SHP77 treated with DMSO at 0.1 percent for 48 hours (cell line): Measurements from ENCODE around the gene FRMD5.
"Not testable (repeated sequence)": the region's sequence is repeated elsewhere in the genome, so short reads cannot be mapped to it uniquely, and the experiment has no call there.

Experiments used
- DNase-seq: peaks from one replicate; lab custom pipeline; 2025; lab: John Stamatoyannopoulos, UW

FRMD5 gene

DNA sequence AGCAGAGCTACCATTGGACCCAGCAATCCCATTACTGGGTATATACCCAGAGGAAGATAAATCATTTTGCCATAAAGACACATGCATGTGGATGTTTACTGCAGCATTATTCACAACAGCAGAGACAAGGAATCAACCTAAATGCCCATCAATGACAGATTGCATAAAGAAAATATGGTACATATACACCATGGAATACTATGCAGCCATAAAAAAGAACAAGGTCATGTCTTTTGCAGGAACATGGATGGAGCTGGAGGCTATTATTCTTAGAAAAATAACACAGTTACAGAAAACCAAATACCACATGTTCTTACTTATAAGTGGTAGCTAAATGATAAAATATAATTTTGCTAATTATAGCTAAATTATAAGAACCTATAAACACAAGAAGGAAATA lies 162.3 kb downstream of the FRMD5 start:
- DNase-seq: not testable (repeated sequence)

DNA sequence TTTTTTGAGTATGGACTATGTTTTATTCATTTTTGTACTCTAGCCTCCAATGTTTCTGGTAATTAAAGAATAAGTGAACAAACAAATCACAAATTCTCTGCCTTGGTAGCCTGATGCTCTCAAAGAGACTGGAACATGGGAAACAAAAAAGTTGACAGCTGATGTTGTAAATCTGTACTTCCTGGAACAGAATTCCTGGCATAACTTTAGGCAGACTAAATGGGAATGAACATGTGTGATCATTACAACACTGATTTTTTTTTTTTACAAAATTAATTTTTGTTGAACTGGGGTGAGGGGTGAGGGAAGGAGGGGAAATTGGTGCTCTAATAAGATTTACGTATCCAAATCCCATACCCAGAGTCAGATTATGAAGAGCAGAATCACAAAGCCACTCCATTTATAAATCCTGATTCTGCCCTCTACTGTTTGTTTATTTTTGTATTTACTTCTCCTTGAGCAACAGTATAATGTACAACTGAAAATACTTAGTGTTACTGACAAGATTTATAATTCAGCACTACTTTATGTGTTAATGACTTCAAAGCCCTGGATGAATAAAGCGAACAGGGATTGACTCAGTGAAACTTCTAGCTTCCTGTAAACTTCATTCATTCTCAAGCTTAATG lies 165.0 kb downstream of the FRMD5 start:
- DNase-seq: no peak

DNA sequence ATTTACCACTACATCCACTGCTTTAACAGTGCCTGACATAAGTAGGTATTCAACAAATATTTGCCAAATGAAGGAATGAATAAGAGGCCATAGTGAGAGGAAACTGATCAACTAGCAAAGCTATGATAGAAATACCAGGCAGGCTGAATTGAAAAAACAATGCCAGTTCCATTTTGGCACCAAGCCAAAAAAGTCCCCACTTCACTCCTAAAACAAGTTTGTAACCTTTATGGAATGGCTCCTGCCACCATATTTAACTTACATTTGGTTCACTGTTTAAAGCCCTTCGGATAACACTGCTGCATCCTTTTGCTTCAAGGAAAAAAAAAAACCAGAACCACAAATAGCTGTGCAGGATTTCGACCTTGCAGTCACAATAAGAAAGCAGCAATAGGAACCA lies 166.1 kb downstream of the FRMD5 start:
- no peak for DNase-seq

DNA sequence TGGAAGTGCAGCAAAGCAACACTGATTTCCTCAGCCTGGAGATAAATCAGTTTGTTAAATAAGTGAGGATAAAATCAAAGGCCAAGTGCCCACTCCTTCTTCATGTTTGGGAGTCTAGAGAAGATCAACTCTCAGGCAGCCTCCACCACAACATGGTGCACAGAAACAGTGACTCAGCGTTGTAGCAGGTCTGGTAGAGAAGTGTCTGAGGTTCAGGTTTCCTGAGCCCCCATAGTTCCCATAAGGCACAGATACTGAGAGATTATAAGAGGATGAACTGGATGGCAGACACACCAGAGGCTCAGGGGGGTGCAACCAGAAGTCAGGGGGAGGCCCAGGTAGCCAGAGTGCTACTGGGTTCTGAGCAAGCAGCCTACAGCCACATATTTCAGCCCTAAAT lies 166.7 kb downstream of the FRMD5 start:
- no peak for DNase-seq

DNA sequence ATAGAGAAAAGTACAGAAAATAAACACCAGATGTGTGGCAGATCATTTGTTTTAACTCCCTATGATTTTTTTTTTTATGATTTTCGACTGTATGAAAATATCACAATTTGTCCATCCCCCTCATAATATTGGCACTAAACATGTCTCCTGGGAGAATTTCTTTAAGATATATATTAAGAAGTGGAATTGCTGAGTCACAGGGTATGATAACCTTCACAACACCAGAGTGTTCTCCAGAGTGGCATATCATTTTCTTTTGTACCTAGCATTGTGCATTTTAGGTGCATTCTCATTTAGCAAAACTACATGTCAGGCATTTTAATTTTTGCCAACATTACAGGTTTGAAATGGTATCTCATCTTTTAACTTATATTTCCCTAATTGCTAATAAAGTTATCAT lies 170.9 kb downstream of the FRMD5 start:
- DNase-seq: no peak

DNA sequence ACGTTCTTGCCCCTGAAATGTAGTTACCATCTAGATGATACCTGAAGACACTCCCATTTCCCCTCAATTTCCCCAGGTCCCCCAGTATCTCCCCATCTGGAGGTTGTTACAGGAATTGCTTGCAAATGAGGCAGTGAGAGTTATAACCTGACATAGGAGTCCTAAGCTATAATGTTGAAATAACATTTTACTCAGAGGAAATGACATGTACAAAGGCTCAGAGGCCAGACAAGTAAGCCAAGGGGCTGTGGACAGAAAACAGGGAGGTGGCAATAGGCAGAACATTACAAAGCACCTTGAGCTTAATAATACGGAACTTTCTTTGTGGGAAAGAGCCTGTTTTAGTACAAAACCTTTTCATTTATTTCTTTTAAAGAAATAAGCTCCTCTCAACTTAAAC lies 171.9 kb downstream of the FRMD5 start:
- DNase-seq: no peak

DNA sequence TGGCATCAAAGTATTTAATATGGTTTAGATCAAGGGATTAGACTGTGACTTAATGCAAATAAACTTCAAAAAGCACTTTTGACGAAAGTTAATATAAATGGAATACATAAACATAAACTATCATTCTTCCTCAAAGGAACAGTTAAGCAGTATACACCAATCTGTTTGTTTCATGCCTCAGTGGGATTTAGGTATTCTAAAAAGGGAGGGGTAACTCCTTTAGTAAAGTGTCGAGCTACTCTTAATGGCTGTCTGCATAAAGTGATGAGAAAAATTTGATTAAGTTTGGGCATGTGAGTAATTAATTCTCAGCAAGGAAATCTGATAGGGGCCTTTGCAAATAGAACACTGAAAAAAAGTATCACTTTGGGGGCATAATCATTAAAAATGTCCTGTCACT lies 176.9 kb downstream of the FRMD5 start:
- no peak for DNase-seq

DNA sequence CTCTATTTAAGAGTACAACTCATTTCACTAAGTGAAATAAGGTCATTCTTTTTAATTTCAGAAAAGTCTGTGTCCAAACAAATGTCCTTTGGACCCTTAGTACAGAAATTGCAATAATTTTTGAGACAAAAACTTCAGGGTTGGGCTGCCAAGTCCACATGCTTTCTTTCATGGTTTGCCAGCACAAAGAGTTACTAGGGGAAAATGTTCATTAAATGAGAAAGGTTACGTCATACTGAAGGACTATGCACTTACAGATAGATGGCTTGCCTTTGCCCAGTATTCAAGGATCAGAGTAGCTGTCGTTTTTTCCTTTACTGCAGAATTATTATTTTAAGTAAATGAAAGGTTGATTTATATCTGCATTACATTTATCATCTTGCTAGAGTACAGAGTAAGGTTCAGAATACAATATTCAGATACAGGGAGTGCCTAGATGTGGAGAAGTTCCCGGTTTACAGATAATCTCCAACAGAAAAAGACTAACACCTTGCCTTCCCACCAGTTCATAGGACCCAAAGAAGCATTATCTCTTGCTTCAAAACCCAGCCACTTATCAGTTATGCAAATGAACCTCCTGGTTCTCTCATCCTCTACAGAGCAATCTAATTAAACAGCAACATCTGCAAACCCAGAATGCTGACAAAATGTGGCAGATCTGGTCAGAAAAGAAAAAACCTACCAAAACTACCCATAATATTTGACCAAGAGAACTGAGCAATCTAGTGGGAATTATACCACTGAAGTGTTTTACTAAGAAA lies 179.3 kb downstream of the FRMD5 start:
- no peak for DNase-seq

DNA sequence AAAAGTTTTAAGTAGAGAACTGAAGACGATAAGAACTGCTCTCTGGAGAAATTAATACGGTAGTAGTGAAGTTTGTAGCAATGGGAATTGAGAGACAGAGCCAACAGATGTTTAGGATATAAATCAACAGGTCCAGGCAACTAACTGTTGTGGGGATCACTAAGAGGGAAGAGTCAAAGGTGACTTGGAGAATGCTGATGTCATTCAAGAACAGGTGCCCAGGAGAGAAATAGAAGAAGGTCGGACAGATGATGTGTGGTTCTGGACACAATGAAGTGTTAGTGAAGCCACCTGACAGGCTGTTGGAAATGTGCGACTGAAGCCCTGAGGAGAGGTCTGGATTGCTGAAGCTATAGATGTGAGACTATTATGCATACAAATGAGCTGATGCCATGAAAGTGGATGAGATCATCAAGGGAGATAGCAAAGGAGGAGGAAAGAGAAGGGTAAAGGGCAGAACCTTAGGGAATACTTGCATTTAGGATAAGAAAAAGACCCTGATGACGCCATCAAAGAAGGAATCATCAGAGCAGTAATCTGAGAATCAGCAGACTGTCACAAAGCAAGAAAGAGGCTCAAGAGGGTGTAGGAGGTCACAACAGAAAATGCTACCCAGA lies 183.7 kb downstream of the FRMD5 start:
- DNase-seq: no peak

DNA sequence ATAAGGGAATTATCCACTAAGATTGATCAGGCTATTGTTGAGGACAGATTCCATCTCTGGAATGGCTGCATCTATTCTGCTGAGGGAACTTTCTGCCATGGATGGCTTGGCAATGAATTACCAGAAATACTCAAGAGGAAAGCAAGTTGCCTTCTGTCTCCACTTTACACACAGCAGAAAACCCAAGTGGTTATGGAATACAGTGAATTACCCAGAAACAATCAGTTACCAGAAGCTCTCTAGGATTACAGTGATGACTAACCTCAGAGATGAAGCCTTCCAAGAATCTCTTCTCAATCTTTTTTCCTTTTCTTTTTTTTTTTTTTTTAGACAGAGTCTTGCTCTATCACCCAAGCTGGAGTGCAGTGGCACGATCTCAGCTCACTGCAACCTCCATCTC lies 185.0 kb downstream of the FRMD5 start:
- no peak for DNase-seq

DNA sequence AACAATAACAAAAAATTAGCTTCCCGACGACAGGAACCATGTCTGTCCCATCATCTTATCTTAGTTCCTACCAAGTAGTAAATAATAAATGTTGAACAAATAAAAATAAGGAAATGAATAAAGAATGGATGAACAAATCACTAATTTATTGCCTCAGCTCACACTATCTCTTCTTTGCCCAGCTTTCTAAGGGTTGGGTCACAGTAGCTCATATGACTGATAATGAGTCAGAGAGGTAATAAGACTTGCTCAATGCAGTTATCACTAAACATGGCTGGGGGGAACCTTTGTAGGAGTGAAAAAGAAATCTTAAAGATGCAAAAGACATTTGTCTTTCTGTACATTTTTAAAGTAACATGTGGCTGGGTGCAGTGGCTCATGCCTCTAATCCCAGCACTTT lies 186.0 kb downstream of the FRMD5 start:
- DNase-seq: no peak

DNA sequence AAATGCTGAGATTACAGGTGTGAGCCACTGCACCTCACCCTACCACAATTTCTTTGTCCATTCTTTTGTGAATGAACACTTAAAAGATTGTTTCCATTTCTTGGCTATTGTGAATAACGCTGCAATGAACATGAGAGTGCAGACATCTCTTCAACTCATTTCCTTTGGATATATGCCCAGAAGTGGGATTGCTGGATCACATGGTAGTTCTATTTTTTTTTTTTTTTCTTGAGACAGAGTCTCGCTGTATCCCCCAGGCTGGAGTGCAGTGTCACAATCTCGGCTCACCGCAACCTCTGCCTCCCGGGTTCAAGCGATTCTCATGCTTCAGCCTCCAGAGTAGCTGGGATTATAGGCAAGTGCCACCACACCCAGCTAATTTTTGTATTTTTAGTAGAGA lies 194.8 kb downstream of the FRMD5 start:
- DNase-seq: not testable (repeated sequence)

DNA sequence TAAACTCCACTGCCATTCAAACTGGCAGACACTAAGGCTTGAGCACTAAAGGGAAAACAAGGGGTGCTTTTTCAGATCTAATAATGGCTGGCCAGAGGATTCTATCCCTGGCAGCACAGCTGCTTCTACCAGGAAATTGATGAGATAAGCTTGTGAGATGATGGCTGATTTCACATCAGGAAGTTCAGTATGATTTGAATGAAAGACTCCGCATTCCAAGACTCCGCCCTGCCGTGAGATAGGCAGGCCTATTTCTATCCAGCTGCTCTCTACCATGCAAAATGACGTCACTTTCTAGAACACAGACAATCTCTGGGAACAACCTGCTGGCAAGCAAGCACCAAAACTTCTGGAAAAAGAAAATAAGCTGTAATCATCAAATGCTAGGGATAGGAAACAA lies 196.5 kb downstream of the FRMD5 start:
- no peak for DNase-seq

DNA sequence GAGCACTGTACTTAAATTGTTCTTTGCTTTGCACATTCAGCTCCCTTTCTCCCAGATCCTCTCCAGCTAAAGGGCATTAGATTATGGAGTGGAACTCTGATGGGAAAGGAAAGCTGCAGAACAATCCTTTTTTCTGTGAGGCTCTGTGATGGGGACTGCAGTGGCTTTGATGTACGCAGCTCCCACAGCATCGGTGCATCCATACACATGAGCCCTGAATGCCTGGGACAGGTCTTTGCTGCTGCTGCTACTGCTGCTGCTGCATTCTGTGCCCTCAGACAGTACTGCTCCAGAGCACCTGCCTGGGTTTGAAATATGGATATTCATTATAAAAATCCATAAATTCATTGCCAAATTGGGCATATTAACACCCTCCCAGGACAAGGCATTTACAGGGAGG lies 203.9 kb downstream of the FRMD5 start:
- no peak for DNase-seq

DNA sequence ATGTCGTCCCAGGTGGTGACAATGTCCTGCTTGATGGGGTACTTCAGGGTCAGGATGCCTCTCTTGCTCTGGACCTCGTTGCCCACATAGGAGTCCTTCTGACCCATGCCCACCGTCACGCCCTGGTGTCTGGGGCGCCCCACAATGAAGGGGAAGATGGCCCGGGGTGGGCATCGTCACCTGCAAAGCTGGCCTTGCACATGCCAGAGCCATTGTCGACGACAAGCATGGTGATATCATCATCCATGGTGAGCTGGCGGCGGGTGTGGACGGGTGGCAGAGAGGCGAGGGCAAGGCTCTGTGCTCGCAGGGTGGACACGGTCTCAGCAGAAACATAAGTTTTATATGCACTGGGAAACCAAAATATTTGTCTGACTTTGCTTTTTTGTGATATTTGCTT lies 205.1 kb downstream of the FRMD5 start:
- no peak for DNase-seq

DNA sequence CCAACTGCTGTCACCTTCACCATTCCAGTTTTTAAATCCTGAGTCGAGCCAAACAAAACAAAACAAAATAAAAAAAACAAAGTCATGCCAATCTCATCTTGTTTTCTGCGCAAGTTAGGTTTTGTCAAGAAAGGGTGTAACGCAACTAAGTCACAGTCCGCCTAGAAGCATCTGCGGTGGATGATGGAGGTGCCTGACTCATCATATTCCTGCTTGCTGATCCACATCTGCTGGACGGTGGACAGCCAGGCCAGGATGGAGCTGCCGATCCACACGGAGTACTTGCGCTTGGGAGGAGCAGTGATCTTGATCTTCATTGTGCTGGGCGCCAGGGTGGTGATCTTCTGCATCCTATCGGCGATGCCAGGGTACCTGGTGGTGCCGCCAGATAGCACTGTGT lies 206.2 kb downstream of the FRMD5 start:
- DNase-seq: no peak

DNA sequence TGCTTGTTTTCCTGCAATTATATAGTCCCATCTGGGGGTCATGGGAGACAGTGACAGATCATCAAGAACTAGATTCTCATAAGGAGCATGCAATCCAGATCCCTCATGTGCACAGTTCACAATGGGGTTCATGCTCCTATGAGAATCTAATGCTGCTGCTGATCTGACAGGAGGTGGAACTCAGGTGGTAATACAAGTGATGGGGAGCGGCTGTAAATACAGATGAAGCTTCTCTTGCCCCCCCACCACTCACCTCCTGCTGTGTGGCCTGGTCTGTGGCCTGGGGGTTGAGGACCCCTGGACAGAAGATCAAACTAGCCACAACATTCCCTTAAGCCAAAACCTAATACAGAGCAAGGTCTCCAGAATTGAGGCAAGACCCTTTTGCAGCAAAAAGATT lies 207.1 kb downstream of the FRMD5 start:
- no peak for DNase-seq

DNA sequence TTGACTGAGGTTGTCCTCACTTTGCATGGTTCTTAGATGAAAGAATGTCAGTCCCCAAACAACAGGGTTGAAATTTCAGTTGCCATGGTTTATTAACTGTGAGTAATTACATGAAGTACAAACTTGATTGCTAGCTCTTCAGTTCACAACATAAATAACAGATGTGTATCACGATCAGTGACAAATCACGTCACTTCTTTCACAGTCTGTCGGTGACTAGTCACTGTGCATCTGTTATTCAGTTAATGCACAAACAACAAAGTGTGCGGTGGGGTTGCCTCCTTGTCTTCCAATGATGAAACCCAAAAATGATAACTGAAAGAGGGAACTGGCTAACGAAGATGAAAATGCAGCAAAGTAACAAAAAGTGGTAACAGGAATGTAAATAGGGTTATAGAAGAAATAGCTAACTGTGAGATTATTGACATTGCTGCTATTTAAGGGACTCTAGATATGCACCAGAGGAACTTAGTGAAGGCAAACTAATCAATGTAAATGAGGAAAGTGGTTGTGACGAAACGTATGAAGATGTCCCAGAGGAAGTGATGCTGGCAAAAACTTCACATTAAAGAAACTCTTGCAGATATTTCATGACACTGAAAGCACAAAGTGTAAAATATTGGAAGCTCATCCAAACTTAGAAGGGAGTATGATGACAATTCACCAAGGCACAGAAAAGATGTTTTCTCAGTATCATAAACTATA lies 208.9 kb downstream of the FRMD5 start:
- no peak for DNase-seq

DNA sequence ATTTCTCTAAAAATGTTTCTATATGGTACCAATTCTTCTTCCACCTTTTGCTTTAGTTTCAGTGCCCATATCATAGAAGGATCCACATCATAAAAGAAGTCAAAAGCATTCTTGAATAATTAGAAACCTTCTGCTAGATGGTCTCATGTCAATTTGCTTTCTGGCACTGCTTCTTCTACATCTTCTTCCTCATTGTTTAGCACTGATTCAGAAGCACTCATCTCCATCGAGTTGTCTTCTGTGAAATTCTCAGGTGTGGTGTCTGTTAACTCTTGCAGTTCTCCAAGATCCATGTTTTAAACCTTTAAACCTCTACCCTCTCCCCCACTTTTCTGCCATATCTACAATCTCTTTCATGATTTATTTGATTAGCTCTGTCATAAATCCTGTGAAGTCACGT lies 213.5 kb downstream of the FRMD5 start:
- DNase-seq: no peak

DNA sequence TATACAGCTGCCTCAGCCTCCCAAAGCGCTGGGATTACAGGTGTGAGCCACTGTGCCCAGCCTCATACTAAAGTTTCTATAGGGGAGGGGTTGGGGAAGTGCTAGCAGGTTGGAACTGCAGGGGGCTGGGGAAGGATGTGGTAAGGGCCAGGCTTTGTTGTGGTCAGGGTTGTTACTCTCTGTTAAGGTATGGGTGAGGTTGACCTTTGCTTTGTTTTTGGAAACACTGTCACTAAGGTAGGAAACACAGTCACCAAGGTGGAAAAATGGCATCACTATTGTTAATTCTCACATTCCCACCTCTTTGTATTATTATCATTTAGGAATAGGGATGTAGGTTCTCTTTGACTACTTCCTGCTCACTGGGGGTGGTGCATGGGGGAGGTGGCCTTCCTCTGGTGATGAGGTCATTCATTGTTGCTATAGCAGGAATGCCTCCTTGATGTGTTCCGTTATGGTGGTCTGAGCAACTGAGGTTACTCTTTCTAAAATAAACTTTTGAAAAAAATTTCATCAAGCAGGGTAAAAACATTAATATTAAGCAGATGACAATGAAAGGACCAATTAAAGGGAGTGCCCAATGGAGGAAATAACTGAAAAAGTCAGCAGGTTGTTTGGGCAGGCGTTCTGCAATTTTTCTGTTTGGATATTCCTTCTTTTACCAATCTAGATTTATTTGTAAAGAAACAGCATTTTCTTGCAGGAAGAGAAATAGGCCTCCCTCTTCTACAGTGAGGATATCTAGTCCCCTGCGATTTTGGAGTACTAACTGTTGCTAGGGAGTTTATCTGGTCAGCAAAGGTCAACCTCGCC lies 217.8 kb downstream of the FRMD5 start:
- DNase-seq: no peak

DNA sequence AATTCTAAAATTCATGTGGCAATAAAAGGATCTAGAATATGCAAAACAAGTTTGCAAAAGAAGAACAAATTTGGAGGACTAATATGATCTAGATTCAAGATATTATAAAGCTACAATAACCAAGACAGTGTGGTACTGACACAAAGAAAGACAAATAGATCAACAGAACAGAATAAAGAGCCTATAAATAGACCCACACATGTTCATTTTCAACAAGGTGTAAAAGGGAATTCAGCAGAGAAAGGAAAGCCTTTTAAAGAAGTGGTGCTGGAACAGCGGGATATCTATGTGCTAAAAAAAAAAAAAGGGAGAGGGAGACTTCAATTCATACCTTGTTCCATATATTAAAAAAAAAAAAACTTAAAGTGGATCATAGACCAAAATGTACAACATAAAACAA lies 219.3 kb downstream of the FRMD5 start:
- no peak for DNase-seq

DNA sequence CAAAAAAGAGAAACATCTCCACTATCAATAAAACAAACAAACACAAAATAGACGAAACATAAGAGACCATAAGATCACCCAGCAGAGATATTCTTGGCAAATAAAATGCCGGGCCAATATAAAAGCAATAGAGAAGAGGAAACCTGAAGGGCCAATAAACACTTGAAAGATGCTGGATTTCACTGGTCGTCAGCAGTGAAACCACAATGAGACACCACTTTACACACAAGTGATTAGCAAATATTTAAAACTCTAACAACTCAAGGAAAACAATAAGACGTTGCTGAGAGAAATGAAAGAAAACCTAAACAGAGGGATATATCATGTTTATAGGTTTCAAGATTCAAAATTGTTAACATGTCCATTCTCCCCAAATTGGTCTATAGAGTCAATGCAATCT lies 219.7 kb downstream of the FRMD5 start:
- DNase-seq: no peak
